GM08714 (cell line): Measurements from ENCODE around the gene SPEG.

Experiments
- H3K4me3 ChIP-seq: fragments of 200-500 bp; sonication (Bioruptor generic); 2 replicates; pipeline ENCODE4 v1.5.1; 2014; ENCODE audit warnings: mild to moderate bottlenecking, low read length, inconsistent platforms
- ZNF274 ChIP-seq: IDR thresholded peaks from 2 replicates; pipeline ENCODE4 v1.6.1; 2012; ENCODE audit warnings: mild to moderate bottlenecking, low read depth, low read length

The SPEG gene

GRCh38 chr2:219425238-219426067, 9.2 kb upstream of the SPEG start:
- H3K4me3 ChIP-seq: no peak overlapping the region

GRCh38 chr2:219426068-219426443, 8.6 kb upstream of the SPEG start:
- no peak for TF ChIP-seq ZNF274
- no peak overlapping the region for H3K4me3 ChIP-seq

More at GRCh38 chr2:219425238-219426067, 9.2 kb upstream of the SPEG start:
- TF ChIP-seq ZNF274: no peak

- no peak overlapping the region for H3K4me3 ChIP-seq
- TF ChIP-seq ZNF274: no peak
These were observed 8.0 kb upstream of the SPEG start for GRCh38 chr2:219426534-219427136.

GRCh38 chr2:219428469-219428868, 6.2 kb upstream of the SPEG start:
- TF ChIP-seq ZNF274: no peak
- H3K4me3 ChIP-seq: no peak overlapping the region

- H3K4me3 ChIP-seq: no peak overlapping the region
- no peak for TF ChIP-seq ZNF274
These were observed 4.6 kb upstream of the SPEG start for GRCh38 chr2:219429958-219430606.

- no peak for TF ChIP-seq ZNF274
- no peak overlapping the region for H3K4me3 ChIP-seq
These were observed 3.7 kb upstream of the SPEG start for GRCh38 chr2:219430633-219431615.

GRCh38 chr2:219433666-219434467, 776 bp upstream of the SPEG start:
- no peak for TF ChIP-seq ZNF274
- H3K4me3 ChIP-seq: no peak overlapping the region

GRCh38 chr2:219434468-219434717, 250 bp upstream of the SPEG start:
- H3K4me3 ChIP-seq: no peak overlapping the region
- TF ChIP-seq ZNF274: no peak

- TF ChIP-seq ZNF274: no peak
These were observed 1.1 kb downstream of the SPEG start for GRCh38 chr2:219435701-219436100.

GRCh38 chr2:219436491-219436890, 1.8 kb downstream of the SPEG start:
- no peak for TF ChIP-seq ZNF274

More at GRCh38 chr2:219435701-219436100, 1.1 kb downstream of the SPEG start:
- H3K4me3 ChIP-seq: no peak overlapping the region

GRCh38 chr2:219437141-219437540, 2.5 kb downstream of the SPEG start:
- no peak overlapping the region for H3K4me3 ChIP-seq
- TF ChIP-seq ZNF274: no peak

More at GRCh38 chr2:219436491-219436890, 1.8 kb downstream of the SPEG start:
- H3K4me3 ChIP-seq: no peak overlapping the region

GRCh38 chr2:219437690-219438206, 3.1 kb downstream of the SPEG start:
- no peak for TF ChIP-seq ZNF274
- H3K4me3 ChIP-seq: no peak overlapping the region

- H3K4me3 ChIP-seq: no peak overlapping the region
- no peak for TF ChIP-seq ZNF274
These were observed 3.8 kb downstream of the SPEG start for GRCh38 chr2:219438453-219438852.
